GM12891 (cell line): ENCODE results near the gene ST6GALNAC3.

Experiments used
- POLR2A ChIP-seq: IDR thresholded peaks from 2 replicates; pipeline ENCODE4 v1.6.1; 2011; ENCODE audit warnings: low read depth, low read length, control low read depth
- POLR2AphosphoS5 ChIP-seq: IDR thresholded peaks from 2 replicates; pipeline ENCODE4 v1.6.1; 2011; ENCODE audit warnings: low read depth, low read length, control low read depth

GRCh38 chr1:76033800-76034475 lies 40.6 kb upstream of the ST6GALNAC3 start:
- TF ChIP-seq POLR2A (no peak), POLR2AphosphoS5 (no peak)
